ACC112 (cell line): ENCODE data around the gene ANKS1B.

ENCODE experiments used
- H2AFZ ChIP-seq: fragments of 200-600 bp; sonication (generic); one replicate; pipeline ENCODE4 v1.6.0; 2017; ENCODE audit warnings: antibody characterized with exemption, low read length; ENCODE audit not compliant: unreplicated experiment
- H3K27ac ChIP-seq: fragments of 200-600 bp; sonication (generic); 2 replicates; pipeline ENCODE4 v1.5.1; 2014; ENCODE audit warnings: low read depth, mild to moderate bottlenecking, antibody characterized with exemption, low read length, moderate library complexity
- H3K27me3 ChIP-seq: fragments of 200-600 bp; sonication (generic); 2 replicates; pipeline ENCODE4 v1.6.1; 2014; ENCODE audit warnings: mild to moderate bottlenecking, antibody characterized with exemption, low read length, moderate library complexity, mixed read lengths; ENCODE audit not compliant: insufficient read depth
- H3K36me3 ChIP-seq: fragments of 200-600 bp; sonication (generic); 2 replicates; pipeline ENCODE4 v1.6.1; 2016; ENCODE audit warnings: mild to moderate bottlenecking, antibody characterized with exemption, low read length, moderate library complexity, mixed read lengths; ENCODE audit not compliant: insufficient read depth
- H3K4me1 ChIP-seq: fragments of 200-600 bp; sonication (generic); one replicate; pipeline ENCODE4 v1.6.1; 2016; ENCODE audit warnings: low read length, mixed read lengths; ENCODE audit not compliant: insufficient read depth, unreplicated experiment, control insufficient read depth
- H3K4me3 ChIP-seq: fragments of 200-600 bp; sonication (generic); 2 replicates; pipeline ENCODE4 v1.5.1; 2014; ENCODE audit warnings: mild to moderate bottlenecking, low read depth, low read length
- H3K79me2 ChIP-seq: fragments of 200-600 bp; sonication (generic); one replicate; pipeline ENCODE4 v1.6.0; 2016; ENCODE audit warnings: low read length; ENCODE audit not compliant: control insufficient read depth, unreplicated experiment, insufficient read depth

The ANKS1B gene

GRCh38 chr12:98709022-98709421 is 1275.7 kb downstream of the ANKS1B start:
- no peak overlapping the region for H3K4me3 ChIP-seq
- H2AFZ ChIP-seq = no peak overlapping the region
- no peaks in the 10 kb centered on the region for H3K4me1 ChIP-seq
- H3K27me3 ChIP-seq = no peaks in the 10 kb centered on the region
- no peak overlapping the region for H3K27ac ChIP-seq
- H3K36me3 ChIP-seq = peaks cover 25% of the 10 kb centered on the region
- H3K79me2 ChIP-seq = no peaks in the 10 kb centered on the region

GRCh38 chr12:98701166-98701565 is 1283.6 kb downstream of the ANKS1B start:
- Histone ChIP-seq H3K36me3 (peaks cover 15% of the 10 kb centered on the region), H3K4me1 (peaks cover 14% of the 10 kb centered on the region), H3K4me3 (no peak overlapping the region), H3K27ac (no peak overlapping the region), H3K27me3 (no peaks in the 10 kb centered on the region), H2AFZ (no peak overlapping the region), H3K79me2 (no peaks in the 10 kb centered on the region)

GRCh38 chr12:98699586-98699985 is 1285.2 kb downstream of the ANKS1B start:
- H3K36me3 ChIP-seq = peaks cover 11% of the 10 kb centered on the region
- peaks cover 14% of the 10 kb centered on the region for H3K4me1 ChIP-seq
- H3K27me3 ChIP-seq = no peaks in the 10 kb centered on the region
- no peak overlapping the region for H3K27ac ChIP-seq
- H2AFZ ChIP-seq = no peak overlapping the region
- no peaks in the 10 kb centered on the region for H3K79me2 ChIP-seq
- H3K4me3 ChIP-seq = no peak overlapping the region

GRCh38 chr12:98698603-98699463 is 1285.9 kb downstream of the ANKS1B start:
- H3K4me3 ChIP-seq = no peak overlapping the region
- no peak overlapping the region for H3K27ac ChIP-seq
- H3K79me2 ChIP-seq = no peaks in the 10 kb centered on the region
- no peak overlapping the region for H2AFZ ChIP-seq
- peaks cover 7% of the 10 kb centered on the region; the same call in 1 of the 2 replicates for H3K36me3 ChIP-seq
- H3K27me3 ChIP-seq = no peaks in the 10 kb centered on the region
- H3K4me1 ChIP-seq = peaks cover 14% of the 10 kb centered on the region

- Histone ChIP-seq H2AFZ (no peak overlapping the region), H3K4me1 (peaks cover 14% of the 10 kb centered on the region), H3K4me3 (no peak overlapping the region), H3K27ac (no peak overlapping the region), H3K27me3 (no peaks in the 10 kb centered on the region), H3K79me2 (no peaks in the 10 kb centered on the region), H3K36me3 (no peaks in the 10 kb centered on the region)
These were observed 1287.5 kb downstream of the ANKS1B start for GRCh38 chr12:98697209-98697608.

- H3K79me2 ChIP-seq = no peaks in the 10 kb centered on the region
- H3K36me3 ChIP-seq = peaks cover 4% of the 10 kb centered on the region; the same call in 1 of the 2 replicates
- H3K4me3 ChIP-seq = no peak overlapping the region
- H2AFZ ChIP-seq = no peak overlapping the region
- peaks cover 14% of the 10 kb centered on the region for H3K4me1 ChIP-seq
- no peaks in the 10 kb centered on the region for H3K27me3 ChIP-seq
- H3K27ac ChIP-seq = no peak overlapping the region
These were observed 1288.6 kb downstream of the ANKS1B start for GRCh38 chr12:98696036-98696646.

- H3K27me3 ChIP-seq = no peaks in the 10 kb centered on the region
- no peak overlapping the region for H3K4me3 ChIP-seq
- H2AFZ ChIP-seq = no peak overlapping the region
- H3K36me3 ChIP-seq = peaks cover 4% of the 10 kb centered on the region
- no peaks in the 10 kb centered on the region for H3K4me1 ChIP-seq
- H3K27ac ChIP-seq = no peak overlapping the region
- H3K79me2 ChIP-seq = no peaks in the 10 kb centered on the region
These were observed 1293.4 kb downstream of the ANKS1B start for GRCh38 chr12:98691351-98691750.

- Histone ChIP-seq H3K79me2 (no peaks in the 10 kb centered on the region), H3K27me3 (no peaks in the 10 kb centered on the region), H3K27ac (no peak overlapping the region), H3K4me1 (no peaks in the 10 kb centered on the region), H2AFZ (no peak overlapping the region), H3K4me3 (no peak overlapping the region), H3K36me3 (peaks cover 8% of the 10 kb centered on the region)
These were observed 1298.1 kb downstream of the ANKS1B start for GRCh38 chr12:98686603-98687002.
